Ovary (tissue), 9 donors: ENCODE data around the gene ABHD17A. TPM values are rescaled to one million over a fixed set of nuclear protein-coding genes. Genes with fewer than 3 reads are reported as not detected.
A peak's percentile ranks its signal among the peaks of the same experiment; 100 is the strongest.

ENCODE experiments used
- DNase-seq, 5 donors: peaks; one replicate each; pipeline ENCODE4 v3.0.0-alpha.2; 2019 to 2020
- H3K27ac ChIP-seq, 2 donors: fragments of 200-600 bp; one replicate each; pipeline versions ENCODE4 v1.5.1 to v1.8.0; 2019 to 2022
- H3K27me3 ChIP-seq: fragments of 200-600 bp; one replicate; pipeline ENCODE4 v1.8.0; 2022
- H3K36me3 ChIP-seq: fragments of 200-600 bp; sonication (generic); one replicate; pipeline ENCODE4 v1.5.1; 2019
- H3K4me1 ChIP-seq: one replicate; pipeline ENCODE4 v1.8.1; 2013; ENCODE audit warnings: mild to moderate bottlenecking, moderate library complexity; ENCODE audit not compliant: insufficient read depth
- H3K4me3 ChIP-seq: fragments of 200-600 bp; sonication (generic); one replicate; pipeline ENCODE4 v1.5.1; 2017
- H3K9me3 ChIP-seq, 2 donors: fragments of 200-600 bp in 1 of 2; sonication (generic) in 1 of 2; one replicate each; pipeline versions ENCODE4 v1.5.1 to v1.8.1; 2013 to 2019; ENCODE audit warnings: mild to moderate bottlenecking in 1 of 2, moderate library complexity in 1 of 2
- EP300 ChIP-seq: sonication (generic); formaldehyde crosslinking; IDR thresholded peaks from one replicate; pipeline ENCODE4 v1.6.1; 2017; ENCODE audit warnings: antibody characterized with exemption
- POLR2A ChIP-seq: fragments of 450-650 bp; IDR thresholded peaks from one replicate; pipeline ENCODE4 v1.6.1; 2017; ENCODE audit warnings: antibody characterized with exemption, mild to moderate bottlenecking, moderate library complexity
- WGBS, 3 donors: extraction: QIAGEN DNeasy Blood & Tissue Kit in 1 of 3; methylation state at CpG; one replicate each; pipeline versions ENCODE4 v1.1.5 to v1.1.7; 2013 to 2017; 5-methylcytosine and 5-hydroxymethylcytosine counted together
- intact Hi-C, 4 donors: fragments of 100-400 bp; cut with DNase I; formaldehyde crosslinking; loops; one replicate each; pipeline versions ENCODE4 v1.11.0 to v1.15.1; 2022 to 2023
- polyA plus RNA-seq, 2 donors: library from polyadenylated mRNA; stranded (reverse); fragments of 200-250 nt in 1 of 2; fragments of 350-450 nt in 1 of 2; fragmentation: Illumina TruSeq in 1 of 2; extraction: RNeasy Lipid Tissue Mini Kit (QIAGEN cat#74804) in 1 of 2; gene quantifications; one replicate each; pipeline ENCODE4 v1.2.3, GENCODE V29; 2013 to 2014
- total RNA-seq, 7 donors: library from RNA; depleted of rRNA in 2 of 7; stranded (reverse); fragments of >200 nt in 2 of 7; fragmentation: NEBNext Ultra II Directional in 3 of 7; extraction: Animal tissue kit (Norgen Biotek cat#: 25700) in 3 of 7; gene quantifications; one replicate each; pipeline versions ENCODE4 v1.1.0 to v1.2.4, GENCODE V29; 2016 to 2023
- TF ChIP-seq, protein P1 (sequence below), 3 donors: fragments of 450-650 bp in 2 of 3; fragments of 200-600 bp in 1 of 3; IDR thresholded peaks; one replicate each; pipeline versions ENCODE4 v1.5.1 to v1.8.0; 2016 to 2022; ENCODE audit warnings: antibody characterized with exemption in 3 of 3, mild to moderate bottlenecking in 1 of 3
- donor health status: DM: no; HTN: no; CAD: no; lungs with moderate emphysema.
- donor health status: DM: no; HTN: no; CAD: no.
- donor health status: Bipolar disorder and iron deficiency.
- donor health status: DM: yes; HTN: yes; CAD: no.
- donor health status: DM: no; HTN: no; CAD: no.
- donor health status: DM: yes; HTN: yes; CAD: no.

The ABHD17A gene
- total and polyA plus RNA-seq, 9 donors = 0.57 to 87.3 (median 65.4) TPM

DNA sequence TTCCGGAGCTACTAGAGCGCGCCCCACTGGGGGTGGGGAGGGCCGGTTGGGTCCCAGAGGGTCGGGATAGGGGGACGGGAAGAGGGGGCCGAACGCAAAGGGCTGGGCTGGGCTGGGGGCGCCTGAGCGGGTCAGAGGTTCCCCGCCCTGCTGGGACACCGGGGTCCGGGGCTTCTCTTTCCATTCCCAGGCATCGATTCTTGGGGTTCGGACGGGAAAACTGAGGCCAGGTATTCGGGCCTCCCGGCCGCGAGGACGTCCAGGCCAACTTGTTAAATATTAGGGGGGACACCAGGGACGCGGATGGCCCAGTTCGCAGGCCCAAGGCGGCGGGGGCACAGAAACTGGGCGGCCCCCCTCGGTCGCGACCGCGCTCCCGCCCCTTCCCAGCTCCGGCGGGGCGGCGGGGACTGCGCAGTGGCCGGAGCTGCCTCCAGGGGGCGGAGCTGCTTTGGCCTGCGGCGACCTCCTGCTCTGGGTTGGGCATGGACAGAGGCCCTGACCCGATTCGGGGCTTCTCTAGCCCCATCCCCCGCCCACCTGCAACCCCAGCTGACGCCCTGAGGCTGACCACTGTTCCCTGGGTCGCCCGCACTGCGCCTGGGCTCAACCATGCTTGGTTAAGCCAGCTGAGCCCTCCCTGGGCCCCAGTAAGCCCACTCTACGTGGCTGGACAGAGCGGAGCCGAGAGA lies 20.7 kb downstream of the ABHD17A start:
- Histone ChIP-seq H3K4me1 (peaks cover 14% of the 10 kb centered on the region), H3K27me3 (no peaks in the 10 kb centered on the region), H3K36me3 (no peaks in the 10 kb centered on the region), H3K9me3 (no peaks in the 10 kb centered on the region), H3K4me3 (peak overlapping the region; percentile 79), H3K27ac (peak overlapping the region; percentile 18 to 87)
- no peak for TF ChIP-seq EP300
- peak; percentile 17 for TF ChIP-seq POLR2A
- TF ChIP-seq, protein P1, sequence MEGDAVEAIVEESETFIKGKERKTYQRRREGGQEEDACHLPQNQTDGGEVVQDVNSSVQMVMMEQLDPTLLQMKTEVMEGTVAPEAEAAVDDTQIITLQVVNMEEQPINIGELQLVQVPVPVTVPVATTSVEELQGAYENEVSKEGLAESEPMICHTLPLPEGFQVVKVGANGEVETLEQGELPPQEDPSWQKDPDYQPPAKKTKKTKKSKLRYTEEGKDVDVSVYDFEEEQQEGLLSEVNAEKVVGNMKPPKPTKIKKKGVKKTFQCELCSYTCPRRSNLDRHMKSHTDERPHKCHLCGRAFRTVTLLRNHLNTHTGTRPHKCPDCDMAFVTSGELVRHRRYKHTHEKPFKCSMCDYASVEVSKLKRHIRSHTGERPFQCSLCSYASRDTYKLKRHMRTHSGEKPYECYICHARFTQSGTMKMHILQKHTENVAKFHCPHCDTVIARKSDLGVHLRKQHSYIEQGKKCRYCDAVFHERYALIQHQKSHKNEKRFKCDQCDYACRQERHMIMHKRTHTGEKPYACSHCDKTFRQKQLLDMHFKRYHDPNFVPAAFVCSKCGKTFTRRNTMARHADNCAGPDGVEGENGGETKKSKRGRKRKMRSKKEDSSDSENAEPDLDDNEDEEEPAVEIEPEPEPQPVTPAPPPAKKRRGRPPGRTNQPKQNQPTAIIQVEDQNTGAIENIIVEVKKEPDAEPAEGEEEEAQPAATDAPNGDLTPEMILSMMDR (IDR thresholded peaks at IDR 0.05) = peak; percentile 49 to 79 (median 77)
- WGBS, 3 donors = 4 to 15% (median 5%) methylated on average over 20 to 52 of the region's 52 CpGs
- DNase-seq = peak; percentile 70 to 85 (median 81)
- intact Hi-C loops = loop anchor here in 1 of 4 donors (5.0 kb wide), 1 partner anchor 43 kb away; the partner anchor contains the start of genes ADAT3 and SCAMP4

DNA sequence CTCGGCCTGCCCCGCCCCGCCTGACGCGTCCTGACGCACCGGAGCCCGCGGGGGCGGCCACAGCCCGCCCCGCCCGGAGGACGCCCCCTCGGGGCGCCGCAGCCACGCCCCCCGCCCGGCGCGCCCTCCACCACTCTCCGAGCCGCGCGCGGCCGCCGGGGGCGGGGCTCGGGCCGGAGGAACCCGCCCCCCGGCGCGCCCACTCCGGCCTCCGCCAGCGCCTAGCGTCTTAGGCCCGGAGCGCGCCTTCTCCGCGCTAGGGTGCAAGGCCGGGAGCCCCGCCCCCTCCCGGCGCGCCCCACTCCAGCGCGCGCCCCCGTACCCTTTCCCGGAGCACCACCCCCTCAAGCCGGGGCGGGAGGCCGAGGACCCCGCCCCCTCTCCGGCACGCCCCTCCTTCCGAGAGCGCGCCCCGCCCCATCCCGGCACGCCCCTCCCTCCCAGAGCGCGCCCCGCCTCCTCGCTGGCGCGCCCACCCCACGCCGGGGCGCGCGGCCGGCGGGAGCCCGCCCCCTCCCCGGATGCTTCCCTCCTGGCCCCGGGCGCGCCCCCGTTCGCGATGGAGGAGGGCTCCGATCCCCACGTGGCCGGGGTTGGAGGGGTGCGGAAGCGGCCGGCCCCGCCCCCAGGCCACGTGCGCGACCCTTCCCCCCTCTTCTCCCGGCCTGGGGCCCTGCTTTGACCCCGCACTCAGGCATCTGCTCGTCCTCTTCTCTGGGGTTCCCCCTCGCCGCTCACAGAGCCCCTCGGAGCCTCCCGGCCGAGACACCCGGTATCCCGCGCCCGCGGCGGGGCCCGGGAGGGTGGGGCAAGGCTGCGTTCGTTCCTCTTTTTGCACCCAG lies 21.4 kb downstream of the ABHD17A start:
- no peaks in the 10 kb centered on the region for H3K9me3 ChIP-seq
- H3K36me3 ChIP-seq = no peaks in the 10 kb centered on the region
- no peaks in the 10 kb centered on the region for H3K27me3 ChIP-seq
- peaks cover 17% of the 10 kb centered on the region for H3K4me1 ChIP-seq
- peak; percentile 87 to 94 (median 93) for DNase-seq
- 0 to 1% (median 1%) methylated on average over 16 to 115 of the region's 115 CpGs for WGBS, 3 donors
- intact Hi-C loops = no loop called here
- peak overlapping the region; percentile 50 to 87 for H3K27ac ChIP-seq
- TF ChIP-seq POLR2A = peak; percentile 13
- TF ChIP-seq EP300 = no peak
- peak overlapping the region; percentile 79 for H3K4me3 ChIP-seq

DNA sequence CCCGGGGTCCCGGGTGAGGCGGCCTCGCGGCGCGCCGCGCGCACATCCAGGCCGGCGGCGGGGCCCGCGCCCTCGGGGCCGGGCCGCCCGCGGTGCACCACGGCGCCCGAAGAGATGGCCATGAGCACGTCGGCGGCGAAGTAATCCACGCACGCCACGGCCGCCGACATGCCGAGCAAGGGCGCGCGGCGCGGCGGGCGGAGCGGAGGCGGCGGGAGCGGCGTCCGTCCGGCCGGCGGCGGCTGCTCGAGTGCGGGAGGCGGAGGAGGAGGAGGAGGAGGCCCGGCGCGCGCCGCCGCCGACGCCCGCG lies 22.0 kb downstream of the ABHD17A start, which contains the start of gene KLF16:
KLF16 (minus strand) TSS at position 252 of the 310 bp plus-strand sequence; CDS start at position 170, 82 bp downstream.
- Histone ChIP-seq H3K4me3 (peak within 1 kb of the TSS; percentile 79), H3K27ac (peak within 1 kb of the TSS; percentile 50 to 87), H3K36me3 (no peaks in the 10 kb centered on the region), H3K4me1 (peaks cover 17% of the 10 kb centered on the region), H3K27me3 (no peaks in the 10 kb centered on the region), H3K9me3 (no peaks in the 10 kb centered on the region)
- 0 to 3% (median 0%) methylated on average over 18 to 55 of the region's 63 CpGs for WGBS, 3 donors
- DNase-seq = no peak
- intact Hi-C loops = no loop called here
- no peak for TF ChIP-seq EP300
- TF ChIP-seq, protein P1 (IDR thresholded peaks at IDR 0.05) = no peak
- peak; percentile 63 for TF ChIP-seq POLR2A

GRCh38 chr19:1862424-1863327 lies 22.6 kb downstream of the ABHD17A start:
- 1% methylated on average over 65 to 109 of the region's 109 CpGs for WGBS, 3 donors
- intact Hi-C loops = no loop called here
- Histone ChIP-seq H3K36me3 (no peaks in the 10 kb centered on the region), H3K27ac (peak overlapping the region; percentile 41 to 61), H3K4me3 (peak overlapping the region; percentile 79), H3K27me3 (no peaks in the 10 kb centered on the region), H3K4me1 (peaks cover 18% of the 10 kb centered on the region), H3K9me3 (no peaks in the 10 kb centered on the region)
- peak in 4 of 5 donors; percentile 68 to 79 (median 73) for DNase-seq
- TF ChIP-seq EP300 (no peak), POLR2A (no peak)
- TF ChIP-seq, protein P1 (IDR thresholded peaks at IDR 0.05) = no peak
